Activated T-cell treated with anti-CD3 and anti-CD28 coated beads for 24 hours (primary cell): Measurements from ENCODE around the gene SERGEF.

Experiments
- DNase-seq: peaks from one replicate; pipeline ENCODE4 v3.0.0-alpha.2; 2020; ENCODE audit warnings: low read depth

SERGEF gene

DNA sequence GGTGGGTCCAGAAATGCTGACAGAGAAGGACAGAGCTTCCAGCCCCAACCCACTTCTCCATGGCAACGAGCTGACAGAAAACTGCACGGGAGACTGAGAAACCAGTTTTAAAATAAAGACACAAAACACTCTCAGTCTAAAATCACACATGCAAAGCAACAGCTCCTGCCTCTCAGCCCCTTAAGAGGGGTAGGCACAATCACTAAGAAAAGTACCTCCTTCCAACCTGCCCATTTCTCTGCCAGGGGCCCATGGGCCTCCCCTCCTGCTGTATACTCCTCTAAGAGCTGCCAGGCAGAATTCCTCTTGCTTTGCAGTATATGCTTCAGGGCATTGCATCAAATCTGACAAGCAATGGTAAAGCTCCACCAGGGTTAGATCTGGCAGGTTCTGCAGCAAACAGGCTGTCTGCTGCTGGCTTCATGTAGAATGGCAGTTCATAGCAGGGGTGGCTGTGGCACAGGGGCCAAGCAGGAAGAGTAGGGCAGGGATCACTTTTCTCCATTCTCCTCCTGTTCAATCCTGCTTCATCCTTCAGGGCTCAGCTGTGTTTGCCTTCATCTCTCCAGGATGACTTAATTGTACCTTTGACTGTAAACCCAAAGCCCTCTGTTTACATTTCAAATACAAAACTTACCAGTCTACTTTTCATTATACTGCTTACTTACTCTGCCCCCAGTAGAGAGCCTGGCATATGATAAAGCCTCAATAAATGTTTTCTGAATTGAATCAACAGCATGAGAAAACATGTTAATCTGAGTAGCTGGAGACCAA is 200.6 kb downstream of the SERGEF start:
- no peak for DNase-seq

DNA sequence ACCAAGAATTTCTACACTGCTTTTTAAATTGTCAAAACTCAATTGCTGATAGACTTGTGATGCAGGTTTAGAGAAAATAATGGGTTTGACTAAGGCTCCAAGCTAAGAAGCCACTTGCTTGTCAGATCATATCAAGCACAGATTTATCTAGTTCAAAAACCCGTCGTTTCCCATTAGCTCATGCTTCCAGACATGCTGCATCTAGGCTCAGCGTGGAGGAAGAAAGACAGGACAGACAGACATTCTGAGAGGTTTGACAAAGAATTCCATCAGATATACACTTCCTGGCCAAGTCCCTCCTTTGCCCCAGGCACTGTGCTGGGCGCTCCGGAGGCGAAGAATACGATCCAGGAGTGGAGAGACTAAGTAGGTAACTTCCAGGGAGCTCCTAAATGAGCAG is 201.5 kb downstream of the SERGEF start:
- DNase-seq = no peak

DNA sequence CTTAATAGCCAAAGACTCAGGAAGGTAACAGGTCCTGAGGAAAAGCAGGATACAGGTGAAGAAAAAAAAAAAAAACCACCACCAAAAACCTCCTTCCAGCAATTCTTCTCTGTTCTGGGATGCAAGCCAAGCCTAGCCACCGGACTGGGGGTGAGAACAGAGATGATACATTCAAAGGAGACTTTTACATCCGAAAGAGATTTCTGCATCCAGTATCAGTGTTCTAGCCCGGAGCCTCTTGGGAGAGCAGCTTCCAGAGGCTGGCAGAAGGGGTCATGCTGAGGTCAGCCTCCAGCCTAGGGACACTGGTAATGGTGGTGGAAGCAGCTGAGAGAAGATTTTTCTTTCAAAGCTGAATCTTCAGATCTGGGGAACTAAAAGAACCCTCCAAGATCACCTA is 202.1 kb downstream of the SERGEF start:
- DNase-seq = no peak

DNA sequence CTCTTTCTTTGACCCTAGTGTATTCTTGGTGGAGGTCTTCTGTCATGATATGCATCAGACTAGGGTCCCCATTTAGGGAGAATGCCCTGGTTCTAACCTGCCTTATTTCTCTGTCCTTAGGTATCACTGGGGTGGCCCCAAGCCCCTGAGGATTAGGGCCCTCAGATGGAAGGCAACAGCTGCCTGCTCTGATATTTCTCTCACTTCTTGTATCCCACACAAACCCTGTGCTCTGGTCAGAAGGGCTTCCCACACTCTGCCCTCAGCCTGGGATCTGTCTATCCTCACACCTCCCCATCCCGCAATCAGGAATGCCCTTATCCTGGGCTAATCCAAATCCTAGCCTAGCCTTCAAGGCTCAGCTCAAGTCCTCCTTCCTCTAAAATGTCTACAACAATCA is 202.8 kb downstream of the SERGEF start:
- no peak for DNase-seq

DNA sequence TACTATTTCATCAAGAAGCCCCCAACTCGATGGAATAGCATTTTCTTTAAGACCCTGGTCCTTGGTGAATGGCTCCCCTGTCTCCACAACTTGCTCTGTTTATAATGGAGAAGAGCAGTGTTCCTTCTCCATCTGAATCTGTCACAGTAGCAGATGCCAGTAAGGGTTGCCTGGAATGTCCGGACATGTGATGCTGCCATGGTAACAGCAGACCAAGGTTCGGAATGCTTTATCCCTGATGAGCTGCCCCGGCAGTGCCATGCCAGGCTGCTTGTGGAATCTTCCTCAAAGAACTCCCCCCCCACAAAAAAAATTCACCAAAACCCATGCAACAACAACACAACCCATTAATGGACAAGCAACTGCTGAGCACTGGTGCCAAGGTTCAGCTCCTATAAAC is 205.8 kb downstream of the SERGEF start:
- DNase-seq = no peak

DNA sequence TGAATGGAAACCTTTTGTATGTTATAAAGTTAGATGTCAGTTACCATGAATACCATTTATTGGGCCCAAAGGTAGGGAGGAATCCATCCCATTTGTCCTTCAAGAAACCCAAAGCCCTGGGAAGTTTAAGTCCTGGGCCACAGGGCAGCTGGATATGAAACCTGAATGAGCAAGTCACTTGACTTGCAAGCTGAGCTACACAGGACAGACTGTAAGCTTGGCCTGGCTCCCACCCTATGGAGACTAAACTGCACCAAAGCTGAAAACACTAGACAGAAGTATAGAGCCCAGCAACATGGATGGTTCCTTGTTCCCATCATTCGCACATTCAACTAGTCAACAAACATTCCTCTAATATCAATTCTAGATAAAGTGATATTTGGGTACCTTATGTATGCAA is 207.0 kb downstream of the SERGEF start:
- no peak for DNase-seq

DNA sequence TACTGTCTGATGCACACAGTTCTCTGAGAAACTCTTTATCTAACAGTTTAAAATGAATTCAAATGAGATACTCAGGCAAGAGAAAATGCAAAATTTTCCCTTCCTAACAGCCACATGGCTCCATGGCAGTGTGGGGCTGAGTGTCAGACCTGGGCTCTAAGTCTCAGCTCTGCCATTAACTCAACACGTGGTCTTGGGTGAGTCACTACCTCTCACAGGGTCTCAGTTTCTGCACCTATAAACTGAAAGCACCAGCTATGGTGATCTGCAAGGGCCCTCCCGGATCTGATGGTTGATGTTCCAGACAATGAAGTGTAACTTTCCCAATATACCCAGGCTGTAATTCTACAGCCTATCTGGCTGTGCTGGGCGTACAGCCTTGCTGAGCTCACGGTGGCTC is 207.8 kb downstream of the SERGEF start:
- no peak for DNase-seq

DNA sequence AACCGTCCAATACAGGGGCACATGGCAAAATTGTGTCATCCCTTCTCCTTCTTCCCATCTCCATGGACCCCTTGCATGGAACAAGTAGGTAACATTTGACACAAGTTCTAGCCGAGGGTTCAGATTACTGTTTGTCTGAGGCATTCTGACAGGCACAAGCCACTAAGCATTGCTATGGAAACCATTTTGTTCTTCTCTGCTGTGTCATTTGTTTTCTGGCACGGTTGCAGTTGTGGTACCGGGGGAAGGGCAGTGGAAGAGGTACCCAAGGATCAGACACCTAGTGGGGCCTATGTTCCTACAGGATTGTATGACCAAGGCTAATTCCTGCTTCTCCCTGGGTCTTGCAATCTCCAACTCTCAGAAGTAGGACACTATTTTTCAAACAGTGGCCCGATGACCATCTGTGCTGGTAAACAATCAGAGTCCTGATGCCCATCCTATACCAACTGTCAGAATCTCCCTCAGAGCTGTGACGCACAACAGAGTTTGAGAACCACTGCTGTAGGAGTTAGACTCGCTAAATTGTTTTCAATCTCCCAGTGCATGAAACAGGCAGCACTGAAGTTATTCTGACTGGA is 209.0 kb downstream of the SERGEF start:
- no peak for DNase-seq

DNA sequence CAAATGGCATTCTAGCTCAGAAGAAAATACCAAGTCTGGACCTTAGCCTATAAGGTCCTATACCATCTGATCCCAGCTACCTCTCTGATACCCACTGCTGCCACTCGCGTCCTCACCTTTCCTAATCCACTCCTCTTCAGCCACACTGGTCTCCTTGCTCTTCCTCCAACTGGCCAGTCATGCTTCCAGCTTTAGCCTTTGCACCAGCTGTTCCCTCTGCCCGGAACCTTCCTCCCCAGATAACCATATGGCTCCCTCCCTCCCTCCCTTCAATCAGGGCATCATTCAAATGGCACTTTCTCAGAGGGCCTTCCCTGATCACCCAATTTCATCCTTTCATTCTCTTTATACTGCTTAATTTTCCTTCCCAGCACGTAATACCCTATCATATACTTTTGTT is 210.4 kb downstream of the SERGEF start:
- no peak for DNase-seq

DNA sequence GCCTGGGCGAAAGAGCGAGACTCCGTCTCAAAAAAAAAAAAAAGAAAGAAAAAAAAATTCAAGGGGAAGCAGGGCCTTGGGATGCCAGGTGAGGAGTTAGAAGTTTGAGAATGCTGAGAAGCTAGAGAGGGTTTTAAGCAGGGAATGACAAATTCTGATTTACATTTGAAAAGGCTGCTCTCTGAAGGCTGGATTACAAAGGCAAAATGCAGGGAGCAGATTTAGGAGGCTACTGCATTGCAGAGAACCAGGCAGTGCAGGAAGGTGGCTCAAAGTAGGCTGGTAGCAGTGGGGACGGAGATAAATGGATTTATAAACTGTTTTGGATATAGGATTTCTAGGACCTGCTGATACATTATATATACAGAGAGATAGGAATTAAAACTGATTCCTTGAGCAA is 211.7 kb downstream of the SERGEF start:
- no peak for DNase-seq

DNA sequence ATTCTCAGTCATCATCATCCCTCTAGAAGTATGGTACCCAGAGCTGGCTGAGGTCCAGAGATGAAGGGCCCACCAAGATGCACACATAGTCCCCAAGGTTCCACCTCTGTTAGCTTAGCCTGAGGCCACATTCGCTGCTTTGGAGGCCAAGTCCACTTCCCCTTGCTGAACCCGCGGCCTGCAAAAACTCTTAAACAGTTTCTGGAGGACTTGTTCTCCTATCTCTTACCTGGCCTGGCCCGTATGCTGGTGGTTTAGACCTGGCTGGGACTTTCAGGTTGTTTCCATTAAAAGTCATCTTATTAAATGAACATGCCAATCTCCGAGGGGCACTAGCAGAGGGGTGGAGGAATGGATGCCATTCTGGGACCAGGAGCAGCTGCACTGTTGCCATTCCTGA is 213.7 kb downstream of the SERGEF start:
- no peak for DNase-seq

DNA sequence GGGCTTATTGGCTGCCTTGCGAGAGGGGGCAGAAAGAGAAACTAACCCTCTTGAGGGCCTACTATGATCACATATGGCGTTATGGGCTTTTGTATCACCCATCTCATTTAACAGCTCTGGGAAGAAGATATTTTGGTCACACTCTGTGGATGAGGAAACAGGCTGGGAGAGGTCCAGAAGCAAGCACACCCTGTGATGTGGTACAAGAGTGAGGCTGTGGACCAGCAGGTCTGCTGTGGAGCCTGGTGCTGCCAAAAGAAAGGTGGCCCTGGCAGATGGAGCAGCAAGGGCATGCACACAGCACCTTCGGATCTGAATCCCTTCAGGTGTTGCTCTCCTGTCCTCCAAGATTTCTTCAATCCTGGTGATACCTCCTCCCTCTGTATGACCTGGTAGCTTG is 214.1 kb downstream of the SERGEF start:
- DNase-seq = no peak

DNA sequence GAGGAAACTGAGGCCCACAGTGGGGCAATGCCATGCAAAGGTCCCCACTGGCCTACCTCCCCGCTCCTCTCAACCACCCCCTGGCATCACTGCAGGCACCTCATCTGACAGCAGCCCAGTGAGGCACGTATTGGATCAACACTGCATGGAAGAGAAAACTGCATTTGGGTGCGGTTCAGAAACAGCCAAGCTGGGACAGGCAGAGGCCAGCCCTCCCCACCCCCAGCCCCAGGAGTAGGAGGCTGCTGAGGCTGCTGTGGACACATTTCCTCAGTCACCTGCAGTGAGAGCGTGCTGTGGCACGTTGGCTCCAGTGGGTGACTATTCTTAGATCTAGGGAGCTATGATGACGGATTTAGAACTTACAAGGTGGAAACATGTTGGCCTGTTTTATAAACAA is 214.6 kb downstream of the SERGEF start:
- no peak for DNase-seq

DNA sequence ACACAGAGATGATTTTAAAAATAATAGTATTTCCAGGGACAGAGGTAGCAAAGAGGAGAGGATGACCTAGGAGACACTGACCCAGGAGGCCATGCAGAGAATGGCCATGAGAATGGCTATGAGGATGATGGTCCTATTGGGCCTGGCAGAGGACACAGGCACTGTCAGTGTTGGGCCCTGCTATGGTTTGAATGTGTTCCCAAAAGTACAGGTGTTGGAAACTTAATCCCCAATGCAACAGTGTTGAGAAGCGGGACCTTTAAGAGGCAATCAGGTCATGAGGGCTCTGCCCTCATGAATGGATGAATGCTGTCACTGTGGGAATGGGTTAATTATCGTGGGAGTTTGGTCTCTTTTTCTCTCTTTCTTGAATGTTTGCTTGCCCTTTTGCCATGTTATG is 216.7 kb downstream of the SERGEF start:
- no peak for DNase-seq

DNA sequence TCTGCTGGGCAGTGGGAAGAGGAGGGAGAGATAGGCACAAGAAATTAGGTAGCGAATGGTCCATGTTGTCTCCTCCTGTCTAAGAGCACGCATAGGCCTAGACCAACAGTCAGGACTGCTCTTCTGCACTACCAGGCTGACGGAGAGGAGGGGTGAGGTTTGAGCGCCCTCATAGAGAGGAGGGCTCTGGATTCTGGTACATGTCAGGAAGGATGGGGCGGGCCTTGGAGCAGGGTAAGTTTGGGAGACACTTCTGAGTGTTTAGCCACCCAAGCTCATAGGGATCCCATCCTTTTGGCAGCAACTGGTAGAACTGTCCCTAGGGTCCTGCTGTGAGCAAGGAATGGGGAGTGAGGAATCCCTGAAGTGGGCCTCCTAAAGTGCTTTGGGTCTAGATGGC is 217.9 kb downstream of the SERGEF start:
- DNase-seq = no peak

DNA sequence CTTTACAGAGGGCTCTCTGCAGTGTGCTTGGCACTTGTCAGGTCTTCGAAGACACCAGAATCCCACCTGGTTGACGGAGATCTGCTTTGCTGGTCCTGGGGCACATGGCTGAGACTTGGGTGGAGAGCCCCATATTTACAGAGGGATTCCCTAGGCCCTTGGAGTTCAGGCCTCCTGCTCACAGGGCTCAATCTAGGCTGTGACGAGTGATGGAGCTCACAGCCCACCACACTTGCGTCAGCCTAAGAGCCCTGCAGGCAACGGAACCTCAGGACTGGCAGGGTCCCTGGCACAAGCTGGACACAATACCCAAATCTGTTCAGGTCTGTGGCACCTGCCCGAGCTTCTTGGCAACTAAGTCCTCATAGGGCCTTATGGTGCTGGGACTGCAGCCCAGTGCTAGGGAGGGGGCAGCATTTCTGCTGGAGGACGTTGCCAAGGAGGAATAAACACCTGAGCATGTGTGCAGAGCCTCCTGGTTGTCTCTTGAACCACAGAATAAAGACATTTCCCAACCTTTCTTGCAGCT is 219.1 kb downstream of the SERGEF start:
- no peak for DNase-seq

DNA sequence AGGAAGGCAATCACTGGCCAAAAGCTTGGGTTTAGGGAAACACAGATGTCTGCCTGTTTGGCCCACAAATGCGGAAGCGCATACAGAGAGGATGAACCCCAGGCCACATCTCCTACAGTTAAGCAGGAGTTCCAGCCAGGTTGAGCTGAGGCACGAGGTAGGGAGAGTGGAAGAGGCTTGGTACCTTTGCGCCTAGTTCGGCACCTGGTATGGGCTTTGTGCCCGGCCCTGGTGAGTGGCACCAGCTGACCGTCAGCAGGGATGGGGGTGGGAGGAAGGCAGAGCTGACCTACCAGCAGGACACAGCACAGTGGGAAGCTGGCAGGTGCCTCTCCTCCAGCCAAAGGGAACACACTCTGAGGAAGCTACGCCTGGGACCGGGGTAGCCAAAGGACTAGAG is 220.7 kb downstream of the SERGEF start:
- DNase-seq = no peak

DNA sequence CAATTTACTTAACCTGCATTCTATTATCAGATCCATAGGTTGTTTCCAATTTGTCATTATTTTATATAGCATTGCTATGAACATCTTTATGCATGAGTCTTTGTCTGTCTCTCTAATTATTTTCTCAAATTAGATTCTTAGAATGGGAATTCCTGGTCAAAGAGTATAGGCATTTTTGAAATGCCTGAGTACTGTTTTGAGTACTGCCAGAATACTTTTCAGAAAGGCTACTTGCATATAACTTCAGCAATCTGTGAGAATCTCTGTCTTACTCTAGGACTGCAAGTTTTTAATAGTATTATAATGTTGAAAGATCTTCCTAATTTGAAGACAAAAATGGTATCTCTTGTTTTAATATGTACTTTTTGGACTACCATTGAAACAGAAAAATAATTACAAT is 221.7 kb downstream of the SERGEF start:
- no peak for DNase-seq

DNA sequence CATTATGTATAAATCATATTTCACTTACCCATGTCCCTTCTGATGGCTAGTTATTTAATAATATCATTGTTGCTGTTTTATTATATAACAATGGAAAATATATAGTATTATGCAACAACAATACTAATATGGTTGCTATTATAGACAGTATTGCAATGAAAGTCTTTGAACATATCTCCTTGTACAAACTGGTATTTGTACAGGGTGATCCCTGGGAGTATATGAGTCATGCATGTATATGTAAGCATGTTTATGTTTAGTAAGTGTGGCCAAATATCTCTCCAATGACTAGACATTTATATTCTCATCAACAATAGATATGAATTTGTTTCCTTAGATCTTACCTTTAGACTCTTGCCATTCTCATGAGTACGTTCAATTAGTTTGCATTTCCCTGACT is 222.4 kb downstream of the SERGEF start:
- DNase-seq = no peak

DNA sequence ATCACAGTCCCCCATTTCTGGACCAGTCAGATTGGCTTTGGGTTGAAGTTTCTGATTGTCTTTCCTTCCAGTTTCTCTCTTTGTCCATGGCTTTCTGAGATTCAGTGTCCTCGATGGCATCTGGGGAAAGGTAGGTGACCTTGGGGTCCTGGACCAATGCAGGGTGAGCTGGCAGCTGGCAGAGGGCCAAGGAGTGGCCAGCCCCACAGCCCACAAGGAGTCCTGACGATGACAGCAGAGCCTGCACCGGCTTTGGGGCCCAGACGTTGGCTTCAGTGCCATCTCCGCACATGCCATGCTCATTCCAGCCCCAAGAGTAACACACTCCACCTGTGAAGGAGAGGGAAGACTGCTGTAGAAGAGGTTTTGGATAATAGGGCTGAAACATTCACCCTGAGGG is 224.8 kb downstream of the SERGEF start:
- no peak for DNase-seq

DNA sequence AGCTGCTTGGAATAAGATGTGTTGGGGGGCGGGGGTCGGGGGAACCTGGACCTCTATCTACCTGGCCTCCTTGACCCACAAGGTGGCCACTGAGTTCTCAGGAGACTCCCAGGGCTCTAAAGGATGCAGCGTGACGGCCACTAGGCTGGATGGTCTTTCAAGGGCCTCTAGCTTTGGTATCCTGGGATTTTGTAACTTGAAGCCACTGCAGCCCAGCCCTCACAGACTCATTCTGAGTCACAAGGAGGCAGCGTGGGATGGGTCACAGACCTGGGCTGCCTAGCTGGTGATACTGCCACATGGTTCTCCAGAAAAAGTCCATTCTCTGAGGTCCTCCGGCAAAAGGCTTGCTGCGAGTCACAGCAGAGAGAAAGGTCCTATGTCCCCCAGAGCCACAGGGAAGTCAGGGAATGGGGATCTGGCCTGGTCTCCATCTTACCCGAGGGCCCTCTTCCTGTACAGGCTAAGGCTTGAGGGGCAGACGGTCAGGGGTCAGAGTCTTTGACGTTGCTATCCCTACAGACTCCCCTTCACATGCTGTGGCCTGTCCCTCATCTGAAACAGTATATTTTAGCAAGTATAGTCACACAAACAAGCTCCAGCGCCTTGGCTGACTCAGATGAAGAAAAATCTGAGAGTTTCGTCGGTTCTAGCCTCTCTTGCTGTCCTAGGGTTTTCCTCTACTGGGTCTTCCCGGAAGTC is 225.9 kb downstream of the SERGEF start:
- no peak for DNase-seq

DNA sequence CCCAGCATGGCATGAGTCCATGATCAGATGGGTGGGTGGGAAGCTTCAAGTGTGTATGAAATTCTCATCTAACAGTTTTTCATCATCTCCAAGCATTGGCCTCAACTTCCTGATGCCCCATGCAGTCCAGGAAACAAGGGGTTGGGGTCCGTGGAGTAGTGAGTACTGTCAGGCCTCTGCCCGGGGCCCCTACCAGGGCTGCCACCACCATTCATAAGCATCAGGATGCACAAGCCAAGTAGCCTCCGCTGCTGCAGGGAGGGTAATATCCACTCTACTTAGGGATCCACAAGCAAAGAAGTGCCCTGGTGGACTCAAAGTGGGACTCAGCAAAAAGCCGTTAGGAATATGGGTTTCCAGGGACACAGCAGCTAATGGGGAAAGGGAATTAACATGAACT is 229.0 kb downstream of the SERGEF start:
- DNase-seq = no peak

DNA sequence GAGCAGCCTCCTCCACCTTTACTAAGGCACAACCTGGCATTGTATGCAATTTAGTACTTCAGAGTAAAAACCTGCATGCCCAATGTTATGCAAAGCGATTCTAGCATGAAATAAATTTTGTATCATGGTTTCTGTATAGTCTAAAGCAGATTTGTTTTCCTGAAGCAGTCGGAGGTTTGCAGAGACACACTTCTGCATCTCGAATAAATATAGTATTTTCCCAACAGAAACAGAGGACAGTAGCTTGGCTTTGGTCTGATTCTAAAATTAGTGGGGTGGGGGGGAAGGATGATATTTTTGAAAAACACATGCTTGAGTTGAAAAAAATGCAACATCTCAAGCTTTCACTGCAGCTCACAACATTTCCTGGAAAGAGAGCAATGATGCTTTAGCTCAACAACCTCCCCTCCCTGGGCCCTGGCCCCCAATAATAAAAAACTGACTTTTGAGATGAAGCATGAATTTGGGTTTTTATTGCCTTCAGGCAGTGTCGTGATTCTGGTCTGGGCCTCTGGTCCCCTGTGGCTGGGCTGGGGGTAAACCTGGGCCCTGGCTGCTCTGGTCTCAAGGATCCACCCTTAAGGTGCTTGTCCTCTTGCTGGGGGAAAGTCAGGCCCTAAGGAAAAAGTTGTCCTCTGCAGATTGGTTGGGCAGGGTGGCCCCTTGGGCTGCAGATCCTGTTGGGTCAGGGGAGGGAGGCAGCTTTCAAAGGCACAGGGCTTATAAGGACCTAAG is 230.1 kb downstream of the SERGEF start:
- DNase-seq = no peak
